Neural progenitor cell (in vitro differentiated cells): Measurements from ENCODE around the gene LBH.

Experiments used
- CTCF ChIP-seq: fragments of 200-600 bp; sonication (generic); IDR thresholded peaks from 2 replicates; pipeline ENCODE4 v1.5.1; 2017; ENCODE audit warnings: antibody characterized with exemption, mild to moderate bottlenecking
- EZH2 ChIP-seq: fragments of 200-600 bp; sonication (generic); IDR thresholded peaks from 2 replicates; pipeline ENCODE4 v1.6.1; 2017; ENCODE audit warnings: antibody characterized with exemption, mild to moderate bottlenecking, moderate library complexity

GRCh38 chr2:30276455-30276911 is 45.1 kb downstream of the LBH start:
- no peak for TF ChIP-seq CTCF
- no peak for TF ChIP-seq EZH2
